SW 1271 (cell line): ENCODE data around the gene FZD7.

ENCODE experiments used
- DNase-seq, 2 experiments: peaks; one replicate each; lab custom pipeline; 2025; lab: John Stamatoyannopoulos, UW

Gene FZD7

DNA sequence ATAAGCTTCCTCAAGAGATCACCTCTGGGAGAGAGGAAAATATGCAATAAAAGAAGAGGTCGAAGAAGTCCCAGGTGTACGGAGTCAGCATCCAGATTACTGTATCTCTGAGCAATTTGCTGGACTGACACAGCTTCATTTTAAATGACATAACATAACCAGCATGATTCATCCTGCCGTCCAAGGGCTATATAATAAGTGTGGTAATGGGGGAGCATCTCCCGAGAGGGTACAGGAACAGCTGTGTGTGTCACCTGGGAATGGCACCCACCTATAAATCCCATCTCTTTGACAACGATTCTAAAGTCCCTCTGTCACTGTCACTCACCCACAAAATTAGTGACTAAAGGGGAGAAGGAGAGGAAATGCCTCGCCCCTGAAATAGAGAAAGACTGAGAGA, 19.3 kb upstream of the FZD7 start:
- no peak for DNase-seq

DNA sequence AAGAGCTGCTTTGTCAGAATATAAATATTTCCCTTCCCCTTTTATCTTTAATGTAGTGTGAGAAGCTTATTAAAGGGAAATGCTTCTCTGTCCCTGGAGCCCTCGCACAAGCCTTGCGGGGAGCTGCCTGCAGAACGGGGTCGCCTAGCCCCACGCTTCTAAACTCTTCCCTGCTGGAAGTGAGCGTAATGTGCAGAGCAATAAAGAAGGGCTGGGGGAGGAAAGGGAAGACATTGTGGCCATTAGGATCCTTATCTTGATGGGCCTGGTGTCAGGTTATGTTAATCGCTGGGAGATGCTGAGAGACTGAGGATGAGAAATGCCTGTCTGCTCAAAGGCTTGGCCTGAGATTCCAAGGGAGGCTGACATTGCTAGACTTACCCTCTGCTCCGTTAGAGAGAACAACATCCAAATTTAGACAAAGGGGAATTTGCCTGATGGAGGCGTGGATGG, 18.9 kb upstream of the FZD7 start:
- no peak for DNase-seq

DNA sequence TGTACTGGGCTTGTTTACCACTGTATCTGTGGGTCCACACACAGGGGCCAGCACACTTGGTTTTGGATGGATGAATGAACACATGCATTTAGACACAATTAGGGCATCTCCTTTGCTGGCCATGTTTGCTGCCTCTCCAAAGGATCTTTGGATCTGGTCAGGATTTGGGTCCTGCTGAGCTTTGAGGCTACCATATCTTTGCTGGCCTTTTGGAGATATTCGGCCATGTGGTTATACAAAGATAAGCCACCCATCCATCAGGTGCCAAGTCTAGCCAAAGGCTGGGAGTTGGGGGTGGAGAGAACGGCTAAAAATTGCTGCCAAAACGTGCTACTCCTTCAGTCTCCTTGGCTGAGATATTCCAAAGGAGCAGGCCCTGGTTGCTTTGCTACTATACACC, 18.2 kb upstream of the FZD7 start:
- DNase-seq: no peak

DNA sequence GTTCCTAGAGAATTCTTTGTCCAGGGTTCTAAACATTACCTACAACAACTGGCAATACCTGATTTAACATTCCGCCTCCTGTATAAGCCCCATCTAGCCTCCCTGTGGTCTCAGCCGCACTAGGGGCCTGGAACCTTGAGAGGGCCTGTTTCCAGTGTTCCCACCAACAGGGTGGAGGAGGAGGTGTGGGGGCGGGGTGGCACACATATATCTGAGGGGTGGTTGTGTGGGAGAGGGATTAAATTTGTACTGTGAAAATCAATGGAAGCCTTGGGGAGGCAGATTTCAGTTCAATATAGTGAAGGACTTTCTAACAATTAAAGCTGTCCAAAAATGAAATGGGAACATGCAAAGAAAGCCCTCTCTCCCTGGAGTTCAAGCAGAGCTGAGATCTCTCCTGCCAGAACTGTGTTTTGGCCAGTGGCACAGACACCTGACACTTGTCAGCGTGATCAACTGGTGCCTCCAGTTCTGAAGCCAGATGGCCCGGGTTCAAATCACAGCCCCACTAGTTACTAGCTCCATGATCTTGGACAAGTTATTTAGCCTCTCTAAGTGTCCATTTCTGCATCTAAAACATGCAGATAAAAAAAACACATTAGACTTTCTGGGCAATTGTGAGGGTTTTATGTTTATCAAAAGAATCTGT, 17.0 kb upstream of the FZD7 start:
- no peak for DNase-seq

DNA sequence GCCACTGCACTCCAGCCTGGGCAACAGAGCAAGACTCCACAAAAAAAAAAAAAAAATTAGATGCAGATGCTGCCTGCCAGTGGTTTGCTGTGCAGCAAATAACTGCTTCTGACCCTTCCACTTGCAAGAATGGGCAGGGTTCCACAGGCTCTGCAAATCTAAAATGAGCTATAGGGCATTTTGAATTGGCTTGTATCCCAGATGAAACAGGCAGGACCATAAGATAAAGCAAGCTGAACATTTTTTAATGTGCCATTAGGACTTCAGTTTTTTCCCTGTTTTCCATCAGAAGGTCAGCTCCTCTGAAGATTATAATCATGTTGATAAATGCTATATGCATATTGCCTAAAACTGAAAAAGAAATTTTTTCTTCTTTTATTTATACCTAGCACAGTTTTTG, 15.7 kb upstream of the FZD7 start:
- no peak for DNase-seq

DNA sequence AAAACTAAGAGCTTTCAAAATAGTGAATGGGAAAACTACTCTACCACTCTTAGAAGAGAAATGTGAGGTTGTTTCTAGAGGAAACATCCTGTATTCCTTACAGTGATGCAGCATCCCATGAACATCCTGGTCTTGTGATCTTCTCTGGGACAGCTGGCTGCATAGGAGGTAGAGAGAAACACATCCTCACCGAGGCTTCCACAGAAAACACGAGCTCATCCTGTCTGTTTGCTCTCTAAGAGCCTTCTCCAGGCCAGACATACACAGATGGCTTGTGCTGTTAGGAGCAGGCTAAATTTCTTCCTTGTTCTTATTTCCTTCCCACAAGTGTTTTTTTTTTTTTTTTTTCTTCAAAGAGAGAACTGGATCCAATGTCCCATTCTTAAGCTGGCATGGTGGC, 14.7 kb upstream of the FZD7 start:
- DNase-seq: no peak

DNA sequence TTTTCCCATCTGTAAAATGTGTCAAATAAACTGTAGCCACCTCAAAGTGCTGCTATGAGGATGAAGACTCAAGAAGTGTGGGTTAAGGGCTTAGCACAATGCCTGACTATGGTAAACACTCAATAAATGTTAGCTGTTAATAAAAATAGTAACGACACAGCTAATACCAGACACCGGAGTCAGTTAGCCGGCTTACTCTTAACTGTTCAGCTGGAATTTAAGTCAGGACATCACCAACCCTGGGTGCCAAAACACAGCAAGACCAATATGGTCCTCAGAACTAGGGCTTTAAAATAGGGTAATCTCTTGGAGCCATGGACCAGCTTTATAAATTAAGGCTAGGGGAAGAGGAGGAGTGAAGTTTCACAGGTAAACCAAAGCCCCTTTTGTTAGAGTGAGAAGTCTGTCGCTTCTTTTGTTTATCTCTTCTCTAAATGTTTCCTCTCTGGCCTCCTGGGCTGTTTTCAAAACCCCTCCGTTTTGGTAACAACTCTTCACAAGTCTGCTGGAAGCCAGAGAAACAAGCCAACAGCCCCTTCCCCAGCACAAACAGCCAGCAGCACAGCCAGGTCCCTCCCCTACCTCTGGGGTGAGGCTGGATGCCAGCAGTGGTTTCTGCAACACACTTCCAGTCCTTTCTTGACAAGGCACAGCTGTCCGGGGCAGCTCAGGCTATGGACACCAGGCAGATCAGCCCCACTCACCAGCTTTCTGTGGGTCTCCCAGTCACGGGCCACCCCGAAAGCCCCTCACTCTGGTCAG, 13.8 kb upstream of the FZD7 start:
- no peak for DNase-seq

DNA sequence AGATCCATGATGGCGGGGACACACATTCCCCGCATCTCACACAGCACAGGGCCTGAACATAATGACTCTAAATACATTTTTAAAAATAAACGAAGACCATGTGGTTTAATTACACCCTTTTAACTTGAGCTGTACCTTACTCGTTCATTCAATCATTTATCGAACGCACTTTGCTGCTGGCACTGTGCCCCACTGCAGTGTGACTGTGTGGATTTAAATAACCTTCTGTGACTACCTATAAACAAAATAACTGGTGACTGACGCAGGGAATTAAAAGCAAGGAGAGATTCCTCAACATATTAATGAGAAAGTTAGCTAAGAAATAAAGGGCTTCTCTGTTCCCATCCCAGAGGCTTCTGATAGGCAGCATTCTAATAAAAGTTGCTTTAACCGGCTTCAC, 10.9 kb upstream of the FZD7 start:
- no peak for DNase-seq

DNA sequence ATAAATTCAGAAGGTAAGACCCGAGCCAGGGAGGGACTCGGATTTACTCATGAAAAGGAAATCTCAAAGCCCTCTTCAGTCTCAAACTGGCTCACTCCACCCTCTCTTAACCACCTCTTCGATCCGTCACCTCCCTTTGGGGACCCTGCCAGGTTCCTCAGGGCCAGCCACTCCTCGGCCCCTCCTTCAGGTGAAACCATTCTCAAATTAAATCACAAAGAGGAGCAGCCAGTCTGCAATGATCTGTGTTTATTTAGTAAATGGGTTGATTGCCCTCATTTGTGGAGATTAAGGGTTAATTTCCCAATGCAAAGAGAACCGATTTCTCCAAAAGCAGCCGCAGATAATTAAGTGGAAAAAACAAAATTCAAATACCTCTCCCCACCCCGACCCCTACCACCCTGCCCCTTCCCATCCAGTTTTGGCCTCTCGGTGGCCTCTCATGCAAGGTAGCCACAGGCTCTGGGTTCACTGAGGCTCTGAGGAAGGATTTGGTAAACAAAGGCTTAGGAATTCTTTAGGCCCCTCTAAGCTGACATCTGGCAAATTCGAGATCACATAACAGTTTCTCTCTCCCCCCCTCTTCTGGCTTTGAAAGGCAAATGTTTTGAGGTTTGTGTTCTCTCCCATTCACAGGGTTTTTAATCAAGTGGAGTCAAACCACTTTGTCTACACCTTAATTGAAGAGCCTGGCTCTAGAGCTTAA, 10.3 kb upstream of the FZD7 start:
- DNase-seq: no peak

DNA sequence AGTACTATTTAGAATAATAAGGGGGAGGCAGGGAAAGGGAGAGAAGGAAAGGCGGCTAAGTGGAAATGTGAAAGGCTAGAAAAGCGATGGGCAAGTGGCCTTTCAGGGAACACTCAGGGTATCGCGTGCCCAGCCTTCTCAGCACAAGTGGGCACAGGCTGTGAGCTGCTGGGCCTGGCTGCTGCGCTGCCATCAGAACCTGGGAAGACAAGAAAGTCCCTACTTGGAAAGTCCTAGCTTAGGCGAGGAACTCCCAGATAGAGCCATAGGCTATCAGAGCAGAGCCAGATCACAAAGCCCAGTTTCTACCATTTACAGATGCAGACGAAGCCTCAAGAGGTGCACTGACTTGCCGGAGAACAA, 9.8 kb upstream of the FZD7 start:
- no peak for DNase-seq

DNA sequence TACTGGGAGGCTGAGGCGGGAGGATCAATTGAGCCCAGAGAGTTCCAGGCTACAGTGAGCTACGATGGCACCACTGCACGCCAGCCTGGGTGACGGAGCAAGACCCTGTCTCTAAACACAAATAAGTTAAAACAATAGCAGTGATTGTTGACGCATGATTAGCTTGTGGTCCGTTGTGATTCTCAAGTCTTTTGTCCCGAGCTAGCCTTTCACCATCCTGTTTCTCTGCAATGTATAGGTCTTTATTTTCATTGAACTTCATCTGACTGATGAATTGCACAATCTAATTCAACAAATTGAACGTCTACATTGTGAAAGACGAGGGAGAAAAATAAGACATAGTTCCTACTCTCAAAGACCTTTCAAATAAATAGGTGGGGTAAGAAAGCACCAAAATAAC, 8.8 kb upstream of the FZD7 start:
- no peak for DNase-seq

DNA sequence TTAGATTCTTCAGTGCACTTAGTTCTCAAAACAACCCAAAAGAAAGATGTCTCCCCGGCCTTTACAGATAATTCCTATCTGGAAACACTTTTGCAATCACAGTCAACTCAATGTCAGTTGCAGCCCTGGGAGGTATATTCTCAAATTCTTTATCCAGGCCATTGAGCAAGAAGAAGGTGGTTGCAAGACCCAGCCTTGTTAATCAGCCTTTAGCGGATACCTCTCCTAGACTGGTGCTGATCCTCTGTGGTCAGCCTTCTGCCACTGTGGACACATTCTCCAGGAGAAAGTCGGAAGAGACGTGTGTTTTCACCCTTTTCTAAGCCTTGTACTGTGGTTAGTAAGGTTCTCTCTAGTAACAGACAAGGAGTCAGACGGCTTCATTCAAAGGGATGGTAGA, 7.8 kb upstream of the FZD7 start:
- no peak for DNase-seq

DNA sequence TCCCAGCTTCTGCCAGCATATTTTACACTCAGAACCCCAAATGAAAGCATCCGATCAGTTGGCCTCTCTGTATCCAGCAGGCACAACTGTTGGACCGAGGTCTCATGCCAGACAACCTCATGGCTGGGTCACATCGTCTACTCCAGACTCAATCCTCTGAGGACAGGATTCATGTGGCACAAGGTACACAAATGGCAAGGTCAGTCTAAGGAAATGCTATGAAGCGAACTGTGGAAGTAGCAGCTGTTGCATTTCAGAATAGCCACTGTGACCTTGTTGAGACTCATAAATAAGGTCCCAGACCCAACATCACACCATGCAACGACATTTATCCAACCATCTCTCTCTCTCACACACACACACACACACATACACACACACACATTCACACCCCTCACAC, 7.1 kb upstream of the FZD7 start:
- no peak for DNase-seq

DNA sequence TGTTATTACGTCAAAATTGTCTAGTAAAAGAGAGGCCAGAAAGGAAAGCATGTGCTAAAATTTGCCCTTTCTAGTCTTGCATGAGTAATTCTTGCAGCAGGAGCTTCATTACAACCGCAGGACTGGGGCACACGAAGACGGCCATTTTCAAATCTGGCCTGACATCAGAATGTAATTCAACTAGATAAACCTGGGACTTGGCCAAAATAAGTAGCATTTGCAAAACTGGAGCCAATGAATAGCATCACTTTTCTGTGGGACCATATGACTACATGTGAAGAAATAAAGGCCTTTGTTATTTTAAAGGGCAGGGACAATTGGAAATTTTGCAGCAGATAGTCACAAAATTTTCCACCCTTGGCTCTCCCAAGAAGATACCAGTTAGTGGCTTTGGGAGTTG, 3.0 kb upstream of the FZD7 start:
- DNase-seq: no peak

DNA sequence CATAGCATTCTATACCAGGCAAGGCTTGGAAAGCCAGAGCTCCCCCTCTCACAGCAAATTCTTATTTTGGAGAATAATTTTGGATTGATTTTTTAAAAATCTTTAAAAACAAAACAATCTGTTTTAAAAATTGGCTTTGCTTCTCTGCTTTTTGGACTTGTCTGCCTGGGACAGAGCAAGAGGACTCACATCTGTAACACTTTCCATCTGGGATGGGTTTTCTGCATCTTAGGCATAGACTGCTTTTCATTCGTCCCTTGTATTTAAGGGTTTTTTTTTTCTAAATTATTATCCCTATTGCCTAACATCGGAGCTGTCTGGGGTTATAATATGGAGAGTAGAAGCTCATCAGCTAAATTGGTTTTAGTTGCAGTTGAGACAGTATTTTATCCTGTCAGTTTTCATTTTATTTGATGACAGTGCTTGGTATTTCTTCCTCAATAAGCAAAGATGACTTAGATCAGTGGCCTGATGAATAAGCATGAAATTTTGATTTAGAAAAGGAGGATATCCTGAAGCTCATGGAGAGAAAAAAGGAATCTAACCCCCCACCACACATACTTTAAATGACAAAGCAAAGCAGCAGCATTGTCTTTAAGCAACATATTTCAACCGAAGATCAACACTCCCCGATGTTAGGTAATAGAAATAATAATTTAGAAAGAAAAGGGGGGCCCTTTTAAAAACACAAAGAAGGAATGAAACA, 2.3 kb upstream of the FZD7 start:
- DNase-seq: no peak

DNA sequence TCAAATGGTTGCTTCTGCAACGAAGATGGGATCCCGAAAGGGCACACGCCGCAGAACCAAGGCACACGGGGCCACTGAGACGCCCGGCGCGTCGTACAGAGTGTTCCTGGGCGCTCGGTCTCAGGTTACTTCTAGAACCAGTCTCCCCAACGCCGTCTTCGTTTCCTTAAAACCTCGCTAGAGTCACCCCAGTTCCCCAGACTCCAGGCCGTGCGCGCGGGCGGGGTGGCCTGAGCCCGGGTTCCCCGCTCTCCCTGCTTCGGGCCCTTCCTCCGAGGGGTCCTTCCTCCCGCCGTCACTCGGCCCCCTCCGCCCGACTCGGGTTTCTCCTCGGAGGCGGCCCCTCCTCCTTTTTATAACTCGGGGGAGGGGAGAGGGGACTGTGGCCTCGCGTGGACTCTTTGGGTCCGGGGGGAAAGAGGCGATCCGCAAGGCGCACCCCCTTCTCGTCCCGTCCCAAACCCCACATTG, 774 bp upstream of the FZD7 start:
- no peak for DNase-seq

DNA sequence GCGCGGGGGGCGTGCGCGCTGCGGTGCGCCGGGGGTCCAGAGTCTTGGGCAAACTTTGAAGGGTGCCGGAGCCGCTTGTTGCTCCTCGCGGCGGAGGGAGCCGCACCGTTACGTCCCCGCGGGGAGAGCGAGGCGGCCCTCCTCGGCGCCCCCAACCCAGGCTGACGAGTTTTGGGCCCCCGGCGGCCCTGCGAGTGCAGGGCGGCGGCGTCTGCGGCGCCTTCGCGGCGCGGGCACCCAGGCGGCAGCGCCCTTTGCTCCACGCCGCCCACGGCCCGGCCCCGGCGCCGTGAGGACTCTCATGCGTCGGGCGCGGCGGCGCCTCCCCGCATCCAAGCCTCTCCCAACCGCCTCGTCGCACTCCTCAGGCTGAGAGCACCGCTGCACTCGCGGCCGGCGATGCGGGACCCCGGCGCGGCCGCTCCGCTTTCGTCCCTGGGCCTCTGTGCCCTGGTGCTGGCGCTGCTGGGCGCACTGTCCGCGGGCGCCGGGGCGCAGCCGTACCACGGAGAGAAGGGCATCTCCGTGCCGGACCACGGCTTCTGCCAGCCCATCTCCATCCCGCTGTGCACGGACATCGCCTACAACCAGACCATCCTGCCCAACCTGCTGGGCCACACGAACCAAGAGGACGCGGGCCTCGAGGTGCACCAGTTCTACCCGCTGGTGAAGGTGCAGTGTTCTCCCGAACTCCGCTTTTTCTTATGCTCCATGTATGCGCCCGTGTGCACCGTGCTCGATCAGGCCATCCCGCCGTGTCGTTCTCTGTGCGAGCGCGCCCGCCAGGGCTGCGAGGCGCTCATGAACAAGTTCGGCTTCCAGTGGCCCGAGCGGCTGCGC, 814 bp downstream of the FZD7 start:
- no peak for DNase-seq

DNA sequence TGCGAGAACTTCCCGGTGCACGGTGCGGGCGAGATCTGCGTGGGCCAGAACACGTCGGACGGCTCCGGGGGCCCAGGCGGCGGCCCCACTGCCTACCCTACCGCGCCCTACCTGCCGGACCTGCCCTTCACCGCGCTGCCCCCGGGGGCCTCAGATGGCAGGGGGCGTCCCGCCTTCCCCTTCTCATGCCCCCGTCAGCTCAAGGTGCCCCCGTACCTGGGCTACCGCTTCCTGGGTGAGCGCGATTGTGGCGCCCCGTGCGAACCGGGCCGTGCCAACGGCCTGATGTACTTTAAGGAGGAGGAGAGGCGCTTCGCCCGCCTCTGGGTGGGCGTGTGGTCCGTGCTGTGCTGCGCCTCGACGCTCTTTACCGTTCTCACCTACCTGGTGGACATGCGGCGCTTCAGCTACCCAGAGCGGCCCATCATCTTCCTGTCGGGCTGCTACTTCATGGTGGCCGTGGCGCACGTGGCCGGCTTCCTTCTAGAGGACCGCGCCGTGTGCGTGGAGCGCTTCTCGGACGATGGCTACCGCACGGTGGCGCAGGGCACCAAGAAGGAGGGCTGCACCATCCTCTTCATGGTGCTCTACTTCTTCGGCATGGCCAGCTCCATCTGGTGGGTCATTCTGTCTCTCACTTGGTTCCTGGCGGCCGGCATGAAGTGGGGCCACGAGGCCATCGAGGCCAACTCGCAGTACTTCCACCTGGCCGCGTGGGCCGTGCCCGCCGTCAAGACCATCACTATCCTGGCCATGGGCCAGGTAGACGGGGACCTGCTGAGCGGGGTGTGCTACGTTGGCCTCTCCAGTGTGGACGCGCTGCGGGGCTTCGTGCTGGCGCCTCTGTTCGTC, 1.7 kb downstream of the FZD7 start:
- DNase-seq: no peak

DNA sequence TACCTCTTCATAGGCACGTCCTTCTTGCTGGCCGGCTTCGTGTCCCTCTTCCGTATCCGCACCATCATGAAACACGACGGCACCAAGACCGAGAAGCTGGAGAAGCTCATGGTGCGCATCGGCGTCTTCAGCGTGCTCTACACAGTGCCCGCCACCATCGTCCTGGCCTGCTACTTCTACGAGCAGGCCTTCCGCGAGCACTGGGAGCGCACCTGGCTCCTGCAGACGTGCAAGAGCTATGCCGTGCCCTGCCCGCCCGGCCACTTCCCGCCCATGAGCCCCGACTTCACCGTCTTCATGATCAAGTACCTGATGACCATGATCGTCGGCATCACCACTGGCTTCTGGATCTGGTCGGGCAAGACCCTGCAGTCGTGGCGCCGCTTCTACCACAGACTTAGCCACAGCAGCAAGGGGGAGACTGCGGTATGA, 2.3 kb downstream of the FZD7 start:
- DNase-seq: no peak

DNA sequence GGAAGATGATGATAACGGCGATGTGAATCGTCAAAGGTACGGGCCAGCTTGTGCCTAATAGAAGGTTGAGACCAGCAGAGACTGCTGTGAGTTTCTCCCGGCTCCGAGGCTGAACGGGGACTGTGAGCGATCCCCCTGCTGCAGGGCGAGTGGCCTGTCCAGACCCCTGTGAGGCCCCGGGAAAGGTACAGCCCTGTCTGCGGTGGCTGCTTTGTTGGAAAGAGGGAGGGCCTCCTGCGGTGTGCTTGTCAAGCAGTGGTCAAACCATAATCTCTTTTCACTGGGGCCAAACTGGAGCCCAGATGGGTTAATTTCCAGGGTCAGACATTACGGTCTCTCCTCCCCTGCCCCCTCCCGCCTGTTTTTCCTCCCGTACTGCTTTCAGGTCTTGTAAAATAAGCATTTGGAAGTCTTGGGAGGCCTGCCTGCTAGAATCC, 3.0 kb downstream of the FZD7 start:
- no peak for DNase-seq

DNA sequence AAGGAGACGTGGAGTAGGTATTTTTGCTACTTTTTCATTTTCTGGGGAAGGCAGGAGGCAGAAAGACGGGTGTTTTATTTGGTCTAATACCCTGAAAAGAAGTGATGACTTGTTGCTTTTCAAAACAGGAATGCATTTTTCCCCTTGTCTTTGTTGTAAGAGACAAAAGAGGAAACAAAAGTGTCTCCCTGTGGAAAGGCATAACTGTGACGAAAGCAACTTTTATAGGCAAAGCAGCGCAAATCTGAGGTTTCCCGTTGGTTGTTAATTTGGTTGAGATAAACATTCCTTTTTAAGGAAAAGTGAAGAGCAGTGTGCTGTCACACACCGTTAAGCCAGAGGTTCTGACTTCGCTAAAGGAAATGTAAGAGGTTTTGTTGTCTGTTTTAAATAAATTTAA, 3.4 kb downstream of the FZD7 start:
- no peak for DNase-seq
